Liver (tissue), 9 donors: ENCODE data around the gene PRSS22. TPM values are rescaled to one million over a fixed set of nuclear protein-coding genes. Genes with fewer than 3 reads are reported as not detected.

Experiments used
- DNase-seq: peaks from one replicate; pipeline ENCODE4 v3.0.0-alpha.2; 2017; ENCODE audit warnings: low spot score
- H3K27ac ChIP-seq, 2 donors: one replicate each; pipeline ENCODE4 v1.7.0; 2013; ENCODE audit warnings: inconsistent platforms in 2 of 2, low read length in 2 of 2, control low read depth in 1 of 2, low read depth in 1 of 2, mild to moderate bottlenecking in 1 of 2
- H3K27me3 ChIP-seq, 4 donors: one replicate each; pipeline versions ENCODE4 v1.6.1 to v1.7.0; 2013; ENCODE audit warnings: low read length in 3 of 4, inconsistent platforms in 1 of 4, mild to moderate bottlenecking in 1 of 4, moderate library complexity in 1 of 4; ENCODE audit not compliant: control insufficient read depth in 4 of 4, insufficient read depth in 4 of 4
- H3K36me3 ChIP-seq, 4 donors: one replicate each; pipeline versions ENCODE4 v1.6.1 to v1.7.0; 2013; ENCODE audit warnings: low read length in 3 of 4, mild to moderate bottlenecking in 3 of 4, low read depth in 1 of 4, moderate library complexity in 1 of 4; ENCODE audit not compliant: control insufficient read depth in 4 of 4, insufficient read depth in 3 of 4
- H3K4me1 ChIP-seq, 4 donors: one replicate each; pipeline versions ENCODE4 v1.6.1 to v1.7.0; 2013; ENCODE audit warnings: low read length in 3 of 4, mild to moderate bottlenecking in 3 of 4, moderate library complexity in 1 of 4; ENCODE audit not compliant: control insufficient read depth in 4 of 4, insufficient read depth in 4 of 4
- H3K4me3 ChIP-seq, 3 donors: one replicate each; pipeline versions ENCODE4 v1.6.1 to v1.7.0; 2013; ENCODE audit warnings: low read length in 3 of 3, control low read depth in 1 of 3, low read depth in 1 of 3, mild to moderate bottlenecking in 1 of 3
- H3K9ac ChIP-seq, 2 donors: one replicate each; pipeline ENCODE4 v1.7.0; 2013; ENCODE audit warnings: low read length in 2 of 2, mild to moderate bottlenecking in 2 of 2, moderate library complexity in 2 of 2, control low read depth in 1 of 2, low read depth in 1 of 2
- H3K9me3 ChIP-seq, 4 donors: one replicate each; pipeline versions ENCODE4 v1.6.1 to v1.7.0; 2013; ENCODE audit warnings: low read length in 3 of 4; ENCODE audit not compliant: control insufficient read depth in 4 of 4
- ATF3 ChIP-seq: IDR thresholded peaks from 2 replicates; pipeline ENCODE4 v1.6.1; 2016; ENCODE audit warnings: antibody characterized with exemption
- CTCF ChIP-seq: fragments of 150-350 bp; IDR thresholded peaks from 2 replicates; pipeline ENCODE4 v1.5.1; 2017; ENCODE audit warnings: improper control_type of control experiment, low read depth, low read length; ENCODE audit not compliant: missing input control
- EGR1 ChIP-seq, 2 donors: IDR thresholded peaks; 2 replicates each; pipeline ENCODE4 v1.6.1; 2016 to 2018; ENCODE audit warnings: antibody characterized with exemption in 2 of 2, low read depth in 2 of 2
- FOXA1 ChIP-seq: IDR thresholded peaks from 2 replicates; pipeline ENCODE4 v1.6.1; 2016; ENCODE audit warnings: antibody characterized with exemption
- FOXA2 ChIP-seq: IDR thresholded peaks from 2 replicates; pipeline ENCODE4 v1.6.1; 2016; ENCODE audit warnings: antibody characterized with exemption
- HNF4A ChIP-seq, 2 donors: conservative IDR thresholded peaks; 2 replicates each; pipeline ENCODE4 v1.6.1; 2016; ENCODE audit warnings: antibody characterized with exemption in 2 of 2, mild to moderate bottlenecking in 2 of 2
- MAX ChIP-seq: IDR thresholded peaks from 2 replicates; pipeline ENCODE4 v1.6.1; 2016; ENCODE audit warnings: antibody characterized with exemption
- RAD21 ChIP-seq, 2 donors: IDR thresholded peaks; 2 replicates each; pipeline ENCODE4 v1.6.1; 2016; ENCODE audit warnings: antibody characterized with exemption in 2 of 2, mild to moderate bottlenecking in 2 of 2
- REST ChIP-seq: IDR thresholded peaks from 2 replicates; pipeline ENCODE4 v1.6.1; 2016; ENCODE audit warnings: antibody characterized with exemption, mild to moderate bottlenecking
- RXRA ChIP-seq, 2 donors: IDR thresholded peaks; 2 replicates each; pipeline ENCODE4 v1.6.1; 2017 to 2018; ENCODE audit warnings: antibody characterized with exemption in 2 of 2, mild to moderate bottlenecking in 1 of 2
- SP1 ChIP-seq: IDR thresholded peaks from 2 replicates; pipeline ENCODE4 v1.6.1; 2018; ENCODE audit warnings: antibody characterized with exemption, mild to moderate bottlenecking
- TAF1 ChIP-seq: conservative IDR thresholded peaks from 2 replicates; pipeline ENCODE4 v1.6.1; 2016; ENCODE audit warnings: antibody characterized with exemption, mild to moderate bottlenecking
- YY1 ChIP-seq: IDR thresholded peaks from 2 replicates; pipeline ENCODE4 v1.6.1; 2016; ENCODE audit warnings: antibody characterized with exemption, mild to moderate bottlenecking
- WGBS: extraction: QIAGEN DNeasy Blood & Tissue Kit; methylation state at CpG from one replicate; pipeline ENCODE4 v1.1.7; 2013; 5-methylcytosine and 5-hydroxymethylcytosine counted together
- polyA plus RNA-seq, 2 donors: library from polyadenylated mRNA; stranded (reverse) in 1 of 2; unstranded in 1 of 2; fragments of 200-250 nt in 1 of 2; fragments of >200 nt in 1 of 2; fragmentation: Nextera tagmentation in 1 of 2; extraction: Ambion mirVana in 1 of 2; gene quantifications; one replicate each; pipeline versions ENCODE4 v1.2.1 to v1.2.3, GENCODE V29; 2013 to 2015
- total RNA-seq, 2 donors: library from RNA; depleted of rRNA; stranded (reverse); fragments of >200 nt; gene quantifications; one replicate each; pipeline ENCODE4 v1.2.3, GENCODE V29; 2014
- donor health status: healthy.
- donor health status: healthy.
- donor health status: healthy.
- donor health status: healthy.
- donor health status: healthy.

PRSS22 gene
- total and polyA plus RNA-seq, 4 donors = 0.23 to 1.1 (median 0.32) TPM; not detected in 1

GRCh38 chr16:2902337-2903130, 44.6 kb upstream of the PRSS22 start:
- 96% methylated on average over 9 of the region's 9 CpGs for WGBS
- Histone ChIP-seq H3K36me3 (no peaks in the 10 kb centered on the region), H3K27ac (no peak overlapping the region), H3K4me1 (peaks cover 0 to 16% (median 7%) of the 10 kb centered on the region in 4 donors), H3K9ac (no peak overlapping the region), H3K4me3 (no peak overlapping the region), H3K27me3 (no peaks in the 10 kb centered on the region), H3K9me3 (no peaks in the 10 kb centered on the region)
- DNase-seq = no peak
- no peak for TF ChIP-seq YY1
- TF ChIP-seq SP1 = no peak
- no peak for TF ChIP-seq FOXA1
- TF ChIP-seq HNF4A (conservative IDR thresholded peaks at IDR 0.05) = no peak
- TF ChIP-seq RXRA (IDR thresholded peaks at IDR 0.05) = no peak
- no peak for TF ChIP-seq ATF3
- TF ChIP-seq TAF1 = no peak
- no peak for TF ChIP-seq REST
- no peak for TF ChIP-seq MAX

GRCh38 chr16:2900526-2901075, 42.6 kb upstream of the PRSS22 start:
- Histone ChIP-seq H3K9me3 (no peaks in the 10 kb centered on the region), H3K9ac (no peak overlapping the region), H3K4me3 (no peak overlapping the region), H3K36me3 (no peaks in the 10 kb centered on the region), H3K27me3 (no peaks in the 10 kb centered on the region), H3K27ac (no peak overlapping the region), H3K4me1 (peaks cover 0 to 16% (median 6%) of the 10 kb centered on the region in 4 donors)
- WGBS = 95% methylated on average over 15 of the region's 15 CpGs
- no peak for TF ChIP-seq MAX
- no peak for TF ChIP-seq TAF1
- TF ChIP-seq RAD21 (IDR thresholded peaks at IDR 0.05) = no peak
- TF ChIP-seq RXRA (IDR thresholded peaks at IDR 0.05) = no peak
- no peak for TF ChIP-seq FOXA2
- TF ChIP-seq EGR1 (IDR thresholded peaks at IDR 0.05; ENCODE audit: low read depth in 2 of 2) = no peak
- TF ChIP-seq CTCF = no peak
- no peak for TF ChIP-seq REST
- no peak for DNase-seq
